GM12872 (cell line): ENCODE results near the gene WDR70.

ENCODE experiments used
- TF ChIP-seq, protein P1 (sequence below): IDR thresholded peaks from 3 replicates; pipeline ENCODE4 v1.5.1; 2011; ENCODE audit warnings: low read depth, mild to moderate bottlenecking, low read length, moderate library complexity; ENCODE audit not compliant: insufficient read depth

The WDR70 gene

DNA sequence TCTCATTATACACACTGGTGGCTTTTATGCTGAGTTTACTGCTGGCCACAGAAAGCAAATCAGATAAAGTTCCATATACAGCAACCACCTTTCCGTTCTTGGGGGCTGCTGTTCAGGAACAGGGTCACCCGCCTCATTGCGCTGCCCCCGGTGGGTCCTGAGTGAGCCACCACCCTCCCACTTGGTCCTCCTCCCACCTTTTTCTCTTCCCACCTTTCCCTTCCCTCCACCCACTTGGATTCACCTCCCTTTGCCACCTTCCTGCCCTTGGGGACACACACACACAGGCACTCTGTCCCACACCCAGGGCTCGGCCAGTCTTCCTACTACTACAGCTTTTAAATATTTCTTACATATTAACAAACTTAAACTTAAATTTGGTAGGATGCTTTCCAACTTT, 127.6 kb downstream of the WDR70 start:
- TF ChIP-seq, protein P1, sequence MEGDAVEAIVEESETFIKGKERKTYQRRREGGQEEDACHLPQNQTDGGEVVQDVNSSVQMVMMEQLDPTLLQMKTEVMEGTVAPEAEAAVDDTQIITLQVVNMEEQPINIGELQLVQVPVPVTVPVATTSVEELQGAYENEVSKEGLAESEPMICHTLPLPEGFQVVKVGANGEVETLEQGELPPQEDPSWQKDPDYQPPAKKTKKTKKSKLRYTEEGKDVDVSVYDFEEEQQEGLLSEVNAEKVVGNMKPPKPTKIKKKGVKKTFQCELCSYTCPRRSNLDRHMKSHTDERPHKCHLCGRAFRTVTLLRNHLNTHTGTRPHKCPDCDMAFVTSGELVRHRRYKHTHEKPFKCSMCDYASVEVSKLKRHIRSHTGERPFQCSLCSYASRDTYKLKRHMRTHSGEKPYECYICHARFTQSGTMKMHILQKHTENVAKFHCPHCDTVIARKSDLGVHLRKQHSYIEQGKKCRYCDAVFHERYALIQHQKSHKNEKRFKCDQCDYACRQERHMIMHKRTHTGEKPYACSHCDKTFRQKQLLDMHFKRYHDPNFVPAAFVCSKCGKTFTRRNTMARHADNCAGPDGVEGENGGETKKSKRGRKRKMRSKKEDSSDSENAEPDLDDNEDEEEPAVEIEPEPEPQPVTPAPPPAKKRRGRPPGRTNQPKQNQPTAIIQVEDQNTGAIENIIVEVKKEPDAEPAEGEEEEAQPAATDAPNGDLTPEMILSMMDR, result no peak

DNA sequence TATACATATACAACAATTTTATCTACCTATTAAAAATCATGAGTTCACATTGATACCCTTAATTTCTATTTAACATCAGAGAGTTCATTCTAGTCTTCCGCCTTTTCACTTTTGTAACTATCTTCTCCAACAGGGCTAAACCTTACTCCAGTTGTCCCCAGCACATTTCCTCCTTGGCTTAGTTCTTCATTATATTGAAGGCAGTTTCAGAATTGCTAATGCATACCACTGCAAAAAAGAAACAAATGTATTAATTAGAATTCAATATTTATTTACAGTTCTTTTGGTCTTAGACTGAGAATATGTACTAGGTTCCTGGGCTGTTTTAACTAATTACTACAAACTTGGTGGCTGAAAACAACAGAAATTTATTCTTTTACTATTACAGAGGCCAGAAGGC, 132.5 kb downstream of the WDR70 start:
- TF ChIP-seq, protein P1, result no peak

DNA sequence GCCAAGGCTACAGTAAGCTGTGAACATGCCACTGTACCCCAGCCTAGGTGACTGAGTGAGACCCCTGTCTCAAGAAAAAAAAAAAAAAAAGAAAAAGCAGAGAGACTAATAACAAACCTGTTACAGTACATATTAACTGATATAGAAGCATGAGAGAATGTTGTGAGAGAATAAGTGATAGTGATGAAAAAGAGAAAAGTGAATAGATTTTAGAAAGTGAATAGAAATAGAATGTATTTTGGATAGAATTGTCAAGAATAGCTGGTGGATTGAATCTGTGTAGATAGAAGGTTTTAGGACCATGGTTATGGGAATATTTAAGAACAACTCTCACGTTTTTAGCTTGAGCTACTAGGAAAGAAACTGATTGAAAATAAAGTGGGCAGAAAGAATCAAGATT, 135.8 kb downstream of the WDR70 start:
- TF ChIP-seq, protein P1, result no peak

DNA sequence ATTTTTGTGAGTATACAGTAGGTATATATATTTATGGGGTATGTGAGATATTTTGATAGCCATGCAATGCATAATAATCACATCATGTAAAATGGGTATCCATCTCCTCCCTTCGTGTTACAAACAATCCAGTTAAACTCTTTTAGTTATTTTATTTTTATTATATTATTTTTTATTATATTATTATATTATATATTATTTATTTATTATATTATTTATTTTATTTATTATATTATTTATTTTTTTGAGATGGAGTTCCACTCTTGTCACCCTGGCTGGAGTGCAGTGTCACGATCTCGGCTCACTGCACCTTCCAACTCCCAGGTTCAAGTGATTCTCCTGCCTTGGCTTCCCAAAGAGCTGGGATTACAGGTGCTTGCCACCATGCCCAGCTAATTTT, 138.6 kb downstream of the WDR70 start:
- TF ChIP-seq, protein P1, result no peak

DNA sequence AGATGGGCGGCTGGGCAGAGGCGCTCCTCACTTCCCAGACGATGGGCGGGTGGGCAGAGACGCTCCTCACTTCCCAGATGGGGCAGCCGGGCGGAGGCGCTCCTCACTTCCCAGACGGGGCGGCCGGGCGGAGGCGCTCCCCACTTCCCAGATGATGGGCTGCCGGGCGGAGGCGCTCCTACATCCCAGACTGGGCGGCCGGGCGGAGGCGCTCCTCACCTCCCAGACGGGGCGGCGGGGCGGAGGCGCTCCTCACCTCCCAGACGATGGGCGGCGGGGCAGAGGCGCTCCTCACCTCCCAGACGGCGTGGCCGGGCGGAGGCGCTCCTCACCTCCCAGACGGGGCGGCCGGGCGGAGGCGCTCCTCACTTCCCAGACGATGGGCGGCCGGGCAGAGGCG, 140.2 kb downstream of the WDR70 start:
- TF ChIP-seq, protein P1, result no peak

DNA sequence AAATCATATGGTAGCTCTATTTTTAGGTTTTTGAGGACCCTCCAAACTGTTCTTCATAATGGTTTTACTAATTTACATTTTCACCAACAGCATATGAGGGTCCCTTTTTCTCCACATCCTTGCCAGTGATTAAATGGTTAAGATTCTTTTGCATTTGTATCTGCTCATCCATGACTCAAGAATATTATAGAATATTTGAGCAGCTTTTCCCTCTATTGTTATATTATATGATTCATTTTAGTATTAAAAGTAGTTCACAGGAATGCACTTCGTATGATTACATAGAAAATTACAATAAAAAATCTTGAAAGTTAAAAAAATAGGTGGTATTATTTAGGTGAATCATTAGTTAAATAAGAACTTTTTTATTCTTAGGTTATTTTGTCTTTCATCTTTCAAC, 140.7 kb downstream of the WDR70 start:
- TF ChIP-seq, protein P1, result no peak

DNA sequence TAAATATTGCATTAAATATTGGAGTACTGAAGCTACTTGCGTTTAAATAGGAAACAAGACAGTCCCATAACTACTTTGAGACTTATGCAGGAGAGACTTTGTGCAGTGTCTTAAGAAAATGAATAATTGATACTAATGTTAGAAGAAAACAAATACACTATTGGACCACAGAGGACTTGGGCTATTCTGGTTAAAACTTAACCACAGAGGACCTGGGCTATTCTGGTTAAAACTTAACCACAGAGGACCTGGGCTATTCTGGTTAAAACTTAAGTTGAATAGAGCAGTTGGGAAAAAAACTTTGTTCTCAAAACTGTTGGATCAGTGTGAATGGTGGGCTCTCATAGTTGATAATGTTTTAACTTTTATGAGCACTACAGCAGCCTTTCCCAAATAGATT, 141.7 kb downstream of the WDR70 start:
- TF ChIP-seq, protein P1, result no peak

DNA sequence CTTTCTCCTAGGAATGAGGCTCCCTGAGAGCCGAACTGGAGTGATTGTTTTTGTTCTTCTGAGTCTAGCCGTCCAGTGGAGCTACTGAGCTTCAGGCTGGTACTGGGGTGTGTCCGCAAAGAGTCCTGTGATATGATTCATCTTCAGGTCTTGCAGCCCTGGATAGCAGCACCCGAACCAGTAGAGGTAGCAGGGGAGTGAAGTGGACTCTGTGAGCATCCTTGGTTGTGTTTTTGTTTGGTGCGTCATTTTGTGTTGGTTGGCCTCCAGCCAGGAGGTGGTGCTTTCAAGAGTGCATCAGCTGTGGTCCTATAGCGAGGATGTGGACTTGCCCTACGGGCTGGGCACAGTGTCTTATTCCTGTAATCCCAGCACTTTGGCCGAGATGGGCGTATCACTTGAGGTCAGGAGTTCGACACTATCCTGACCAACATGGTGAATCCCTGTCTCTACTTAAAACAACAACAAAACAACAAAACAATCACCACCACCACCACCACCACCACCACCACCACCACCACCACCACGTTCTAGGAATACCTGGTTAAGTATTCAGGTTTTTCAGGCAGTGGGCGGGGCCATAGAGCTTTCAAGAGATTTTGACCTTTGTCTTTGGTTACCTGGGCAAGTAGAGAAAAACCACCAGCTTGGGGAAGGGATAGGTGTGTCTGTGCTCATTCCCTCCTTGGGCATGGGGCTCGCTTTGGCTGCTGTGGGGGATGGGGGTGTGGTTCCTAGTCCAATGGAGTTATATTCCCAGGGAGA, 154.0 kb downstream of the WDR70 start:
- TF ChIP-seq, protein P1, result no peak
